ENCODE measurements around the gene KCTD3. TPM values are rescaled to one million over a fixed set of nuclear protein-coding genes. Genes with fewer than 3 reads are reported as not detected.

The KCTD3 gene
- total RNA-seq, 1 donor from 2014 or later, result 70.5 TPM

DNA sequence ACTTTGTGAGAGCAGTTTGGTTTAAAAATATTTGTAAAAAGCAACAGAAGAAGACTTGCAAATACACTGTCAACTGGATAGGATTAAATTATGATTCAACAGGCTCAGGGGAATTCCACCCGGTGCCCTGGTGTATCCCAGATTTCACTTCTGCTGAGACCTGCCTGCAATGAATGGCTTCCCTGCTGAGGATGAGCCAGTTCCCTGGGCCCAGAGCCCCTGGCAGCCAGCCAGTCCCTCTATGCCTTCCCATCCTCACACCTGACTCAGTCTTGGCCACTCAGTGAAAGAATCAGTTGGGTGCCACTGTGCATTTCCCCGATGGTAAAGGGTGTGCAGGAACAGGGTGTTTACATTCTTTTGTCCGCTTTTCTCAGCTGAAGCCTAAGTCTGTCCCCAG, 64.4 kb downstream of the KCTD3 start:
- Mint-ChIP-seq H3K9me3 (ENCODE audit: low read depth) (no peaks in the 10 kb centered on the region), H3K4me3 (ENCODE audit: low read depth) (no peak overlapping the region), H3K4me1 (ENCODE audit: low read depth) (peaks cover 14% of the 10 kb centered on the region), H3K27me3 (peaks cover 8% of the 10 kb centered on the region), H3K27ac (no peak overlapping the region), H3K36me3 (ENCODE audit: insufficient read depth) (no peaks in the 10 kb centered on the region)
- DNase-seq (ENCODE audit: low spot score, unreplicated experiment), result no peak
- TF ChIP-seq, protein P1, sequence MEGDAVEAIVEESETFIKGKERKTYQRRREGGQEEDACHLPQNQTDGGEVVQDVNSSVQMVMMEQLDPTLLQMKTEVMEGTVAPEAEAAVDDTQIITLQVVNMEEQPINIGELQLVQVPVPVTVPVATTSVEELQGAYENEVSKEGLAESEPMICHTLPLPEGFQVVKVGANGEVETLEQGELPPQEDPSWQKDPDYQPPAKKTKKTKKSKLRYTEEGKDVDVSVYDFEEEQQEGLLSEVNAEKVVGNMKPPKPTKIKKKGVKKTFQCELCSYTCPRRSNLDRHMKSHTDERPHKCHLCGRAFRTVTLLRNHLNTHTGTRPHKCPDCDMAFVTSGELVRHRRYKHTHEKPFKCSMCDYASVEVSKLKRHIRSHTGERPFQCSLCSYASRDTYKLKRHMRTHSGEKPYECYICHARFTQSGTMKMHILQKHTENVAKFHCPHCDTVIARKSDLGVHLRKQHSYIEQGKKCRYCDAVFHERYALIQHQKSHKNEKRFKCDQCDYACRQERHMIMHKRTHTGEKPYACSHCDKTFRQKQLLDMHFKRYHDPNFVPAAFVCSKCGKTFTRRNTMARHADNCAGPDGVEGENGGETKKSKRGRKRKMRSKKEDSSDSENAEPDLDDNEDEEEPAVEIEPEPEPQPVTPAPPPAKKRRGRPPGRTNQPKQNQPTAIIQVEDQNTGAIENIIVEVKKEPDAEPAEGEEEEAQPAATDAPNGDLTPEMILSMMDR (IDR thresholded peaks at IDR 0.05; ENCODE audit: unreplicated experiment), result no peak

DNA sequence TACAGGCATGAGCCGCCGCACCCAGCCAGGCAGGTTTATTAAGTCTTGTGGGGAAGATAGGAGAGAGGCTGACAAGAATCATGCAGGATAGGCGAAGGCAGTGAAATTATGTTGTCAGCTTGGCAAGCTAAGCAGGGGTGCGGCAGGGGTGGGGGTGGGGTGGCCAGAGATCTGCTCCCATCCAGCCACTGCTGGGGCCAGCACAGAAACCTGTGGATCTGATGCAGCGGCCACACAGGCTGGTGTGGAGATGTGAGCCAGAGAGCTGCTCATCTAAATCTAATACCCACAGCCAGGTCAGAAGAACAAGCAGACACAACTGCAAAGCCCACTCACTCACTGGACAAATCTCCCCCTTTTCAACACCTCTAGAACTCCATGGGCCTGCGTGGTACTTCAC, 68.7 kb downstream of the KCTD3 start:
- Mint-ChIP-seq H3K9me3 (ENCODE audit: low read depth) (no peaks in the 10 kb centered on the region), H3K27ac (peak overlapping the region; percentile 73), H3K4me1 (ENCODE audit: low read depth) (peaks cover 26% of the 10 kb centered on the region), H3K27me3 (peaks cover 8% of the 10 kb centered on the region), H3K4me3 (ENCODE audit: low read depth) (no peak overlapping the region), H3K36me3 (ENCODE audit: insufficient read depth) (no peaks in the 10 kb centered on the region)
- no peak for DNase-seq (ENCODE audit: low spot score, unreplicated experiment)
- TF ChIP-seq, protein P1 (IDR thresholded peaks at IDR 0.05; ENCODE audit: unreplicated experiment), result no peak

DNA sequence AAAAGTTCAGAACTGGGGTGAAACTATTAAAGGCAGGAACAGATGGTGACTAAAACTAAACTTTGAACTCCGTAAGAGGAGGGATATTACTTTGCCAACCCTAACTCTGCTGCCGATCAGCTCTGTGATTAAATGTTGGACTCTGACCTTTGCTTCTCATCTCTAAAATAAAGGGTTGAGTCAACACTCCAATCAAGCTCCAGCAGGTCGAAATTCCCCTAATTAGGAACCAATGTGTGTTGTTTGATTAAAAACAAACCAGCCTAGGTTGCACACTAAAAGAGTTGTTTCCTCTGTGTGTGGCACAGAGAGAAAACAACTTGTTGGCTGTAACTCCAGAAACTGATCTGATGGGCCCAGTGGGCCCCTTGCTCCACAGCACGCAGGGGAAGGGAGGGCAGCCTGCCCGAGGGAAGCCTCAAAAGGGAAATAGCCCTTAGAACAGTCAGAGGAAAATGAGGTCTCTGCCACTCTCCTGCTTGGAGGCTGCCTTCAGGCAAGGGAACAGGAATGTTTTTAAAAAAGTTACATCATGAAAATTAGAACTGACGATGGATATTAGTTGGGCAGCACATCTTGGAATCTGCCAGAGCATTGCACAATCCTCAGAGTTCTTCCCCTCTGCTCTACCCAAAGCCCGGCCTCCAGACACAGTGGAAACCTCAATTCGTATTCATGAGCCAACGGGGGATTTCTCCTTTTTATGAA, 69.3 kb downstream of the KCTD3 start:
- Mint-ChIP-seq H3K4me3 (ENCODE audit: low read depth) (no peak overlapping the region), H3K4me1 (ENCODE audit: low read depth) (peaks cover 28% of the 10 kb centered on the region), H3K36me3 (ENCODE audit: insufficient read depth) (no peaks in the 10 kb centered on the region), H3K27ac (peak overlapping the region; percentile 73), H3K9me3 (ENCODE audit: low read depth) (no peaks in the 10 kb centered on the region), H3K27me3 (peaks cover 8% of the 10 kb centered on the region)
- TF ChIP-seq, protein P1 (IDR thresholded peaks at IDR 0.05; ENCODE audit: unreplicated experiment), result no peak
- DNase-seq (ENCODE audit: low spot score, unreplicated experiment), result no peak

DNA sequence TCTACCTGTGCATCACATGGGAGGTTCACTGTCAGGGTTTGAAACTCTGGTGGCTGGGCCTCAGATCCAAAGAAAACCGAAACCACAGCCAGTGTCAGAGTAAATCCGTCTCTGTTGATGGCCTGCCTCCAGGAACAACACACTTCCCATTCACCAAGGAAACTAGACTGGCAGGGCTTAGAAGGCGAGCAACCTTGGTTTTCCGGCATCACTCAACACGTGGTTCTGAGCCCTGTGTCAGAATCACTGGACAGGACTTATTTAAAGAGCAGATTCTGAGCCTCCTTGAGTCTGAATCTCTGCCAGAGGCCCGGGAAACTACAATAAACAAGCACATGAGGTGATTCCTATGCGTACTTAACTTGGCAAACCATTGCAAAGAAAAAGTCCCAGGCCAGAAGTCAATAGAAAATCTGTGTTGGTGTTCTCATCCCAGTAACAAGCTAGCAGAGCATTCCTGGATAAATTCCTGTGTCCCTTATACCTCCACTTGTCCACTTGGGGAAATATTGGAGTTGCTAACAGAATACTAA, 70.0 kb downstream of the KCTD3 start:
- H3K4me3 Mint-ChIP-seq (ENCODE audit: low read depth), result no peak overlapping the region
- peaks cover 28% of the 10 kb centered on the region for H3K4me1 Mint-ChIP-seq (ENCODE audit: low read depth)
- no peaks in the 10 kb centered on the region for H3K9me3 Mint-ChIP-seq (ENCODE audit: low read depth)
- H3K36me3 Mint-ChIP-seq (ENCODE audit: insufficient read depth), result no peaks in the 10 kb centered on the region
- peaks cover 8% of the 10 kb centered on the region for H3K27me3 Mint-ChIP-seq
- peak overlapping the region; percentile 53 for H3K27ac Mint-ChIP-seq
- DNase-seq (ENCODE audit: low spot score, unreplicated experiment), result no peak
- TF ChIP-seq, protein P1 (IDR thresholded peaks at IDR 0.05; ENCODE audit: unreplicated experiment), result no peak

DNA sequence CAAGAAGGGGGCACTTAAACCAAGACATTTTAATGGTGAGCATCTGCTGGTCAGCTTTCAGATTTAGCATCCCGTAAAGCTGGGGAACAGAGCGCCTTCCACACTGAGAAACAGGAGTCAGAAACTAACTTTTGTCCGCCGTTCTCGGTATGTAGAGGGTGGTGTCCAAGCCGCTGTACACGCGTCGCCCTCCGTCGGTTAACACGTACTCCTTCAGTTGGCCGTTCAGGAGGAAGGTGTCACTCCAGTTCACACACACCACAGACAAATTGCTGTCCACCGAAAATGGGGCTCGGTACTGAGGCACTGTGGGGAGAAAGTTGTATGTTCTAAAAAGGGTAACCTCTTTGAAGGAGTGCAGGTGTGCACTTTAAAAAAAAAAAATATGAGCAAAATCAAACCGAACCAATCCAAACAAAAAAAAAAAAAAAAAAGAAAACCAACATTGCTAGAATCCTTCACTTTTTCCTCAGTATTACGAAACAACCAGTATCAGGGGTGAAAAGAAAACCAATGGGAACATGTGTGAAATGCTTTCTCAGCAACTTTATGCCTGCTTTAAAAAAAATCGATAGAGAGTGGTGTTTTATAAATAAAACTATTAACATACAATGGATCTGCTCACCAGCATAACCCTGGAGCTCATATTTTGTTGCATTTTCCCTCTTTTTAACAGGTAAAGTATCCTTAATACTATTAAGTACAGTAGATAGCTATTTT, 73.5 kb downstream of the KCTD3 start:
- peaks cover 14% of the 10 kb centered on the region for H3K27me3 Mint-ChIP-seq
- peaks cover 24% of the 10 kb centered on the region for H3K4me1 Mint-ChIP-seq (ENCODE audit: low read depth)
- DNase-seq (ENCODE audit: low spot score, unreplicated experiment), result no peak
- H3K9me3 Mint-ChIP-seq (ENCODE audit: low read depth), result peaks cover 5% of the 10 kb centered on the region
- H3K36me3 Mint-ChIP-seq (ENCODE audit: insufficient read depth), result no peaks in the 10 kb centered on the region
- no peak overlapping the region for H3K27ac Mint-ChIP-seq
- H3K4me3 Mint-ChIP-seq (ENCODE audit: low read depth), result no peak overlapping the region
- TF ChIP-seq, protein P1 (IDR thresholded peaks at IDR 0.05; ENCODE audit: unreplicated experiment), result no peak
